Glutamatergic neuron (in vitro differentiated cells): ENCODE measurements around the gene DEFB112. TPM values are rescaled to one million over a fixed set of nuclear protein-coding genes. Genes with fewer than 3 reads are reported as not detected.
A peak's percentile ranks its signal among the peaks of the same experiment; 100 is the strongest.

Experiments
- DNase-seq: peaks from one replicate; pipeline ENCODE4 v3.0.0; 2022
- H3K27ac Mint-ChIP-seq: one replicate; pipeline ENCODE4 v1.8.0; 2020; ENCODE audit warnings: mild to moderate bottlenecking, mixed read lengths, inconsistent platforms; ENCODE audit not compliant: unreplicated experiment
- H3K27me3 Mint-ChIP-seq: one replicate; pipeline ENCODE4 v1.8.0; 2020; ENCODE audit warnings: mild to moderate bottlenecking, moderate library complexity, mixed read lengths, inconsistent platforms; ENCODE audit not compliant: unreplicated experiment
- H3K36me3 Mint-ChIP-seq: one replicate; pipeline ENCODE4 v1.8.0; 2020; ENCODE audit warnings: mild to moderate bottlenecking, mixed read lengths, inconsistent platforms; ENCODE audit not compliant: unreplicated experiment
- H3K4me1 Mint-ChIP-seq: one replicate; pipeline ENCODE4 v1.8.0; 2020; ENCODE audit warnings: mild to moderate bottlenecking, low read depth, mixed read lengths, inconsistent platforms; ENCODE audit not compliant: unreplicated experiment
- H3K4me3 Mint-ChIP-seq: one replicate; pipeline ENCODE4 v1.8.0; 2020; ENCODE audit warnings: mild to moderate bottlenecking, mixed read lengths, inconsistent platforms; ENCODE audit not compliant: unreplicated experiment
- H3K9me3 Mint-ChIP-seq: one replicate; pipeline ENCODE4 v1.8.0; 2020; ENCODE audit warnings: mild to moderate bottlenecking, moderate library complexity, mixed read lengths, inconsistent platforms; ENCODE audit not compliant: unreplicated experiment
- CTCF ChIP-seq: fragments of 200-600 bp; sonication (generic); IDR thresholded peaks from one replicate; pipeline ENCODE4 v1.5.0; 2021; ENCODE audit not compliant: partially characterized antibody, unreplicated experiment
- total RNA-seq: library from RNA; stranded (reverse); fragmentation: NEBNext Ultra II Directional; extraction: Animal tissue kit (Norgen Biotek cat#: 25700); gene quantifications from one replicate; pipeline ENCODE4 v1.2.1, GENCODE V29; 2021; ENCODE audit not compliant: unreplicated experiment

DEFB112 gene
- total RNA-seq, 1 donor from 2014 or later: not detected

GRCh38 chr6:50047026-50047425 lies 2.7 kb downstream of the DEFB112 start:
- Mint-ChIP-seq H3K9me3 (no peaks in the 10 kb centered on the region), H3K4me3 (no peak overlapping the region), H3K27ac (no peak overlapping the region), H3K27me3 (no peaks in the 10 kb centered on the region), H3K36me3 (no peaks in the 10 kb centered on the region), H3K4me1 (no peaks in the 10 kb centered on the region)
- DNase-seq: no peak
- TF ChIP-seq CTCF: no peak

GRCh38 chr6:50030777-50031562 lies 18.8 kb downstream of the DEFB112 start:
- no peak overlapping the region for H3K4me3 Mint-ChIP-seq
- H3K27me3 Mint-ChIP-seq: no peaks in the 10 kb centered on the region
- peak; percentile 61 for TF ChIP-seq CTCF
- peak; percentile 66 for DNase-seq
- peak overlapping the region; percentile 93 for H3K27ac Mint-ChIP-seq
- H3K9me3 Mint-ChIP-seq: no peaks in the 10 kb centered on the region
- H3K36me3 Mint-ChIP-seq: no peaks in the 10 kb centered on the region
- peaks cover 4% of the 10 kb centered on the region for H3K4me1 Mint-ChIP-seq

GRCh38 chr6:50030350-50030749 lies 19.4 kb downstream of the DEFB112 start:
- Mint-ChIP-seq H3K27ac (peak overlapping the region; percentile 93), H3K4me3 (no peak overlapping the region), H3K36me3 (no peaks in the 10 kb centered on the region), H3K27me3 (no peaks in the 10 kb centered on the region), H3K9me3 (no peaks in the 10 kb centered on the region), H3K4me1 (peaks cover 4% of the 10 kb centered on the region)
- no peak for DNase-seq
- no peak for TF ChIP-seq CTCF

- Mint-ChIP-seq H3K27ac (no peak overlapping the region), H3K4me3 (no peak overlapping the region), H3K9me3 (no peaks in the 10 kb centered on the region), H3K4me1 (no peaks in the 10 kb centered on the region), H3K27me3 (no peaks in the 10 kb centered on the region), H3K36me3 (no peaks in the 10 kb centered on the region)
- DNase-seq: no peak
- TF ChIP-seq CTCF: no peak
These were observed 24.5 kb downstream of the DEFB112 start for GRCh38 chr6:50025258-50025657.

- no peak for TF ChIP-seq CTCF
- Mint-ChIP-seq H3K36me3 (no peaks in the 10 kb centered on the region), H3K4me1 (no peaks in the 10 kb centered on the region), H3K4me3 (no peak within 1 kb of the TSS), H3K9me3 (no peaks in the 10 kb centered on the region), H3K27me3 (no peaks in the 10 kb centered on the region), H3K27ac (no peak within 1 kb of the TSS)
- DNase-seq: no peak
These were observed 27.8 kb downstream of the DEFB112 start, which contains the start of gene DEFB110 for GRCh38 chr6:50021894-50022293. Gene DEFB110, minus strand, starts transcription at chr6:50021994. Its CDS starts 59 bp downstream, at chr6:50021935.
